Natural killer cell (primary cell): ENCODE measurements around the gene GDF11. TPM values are rescaled to one million over a fixed set of nuclear protein-coding genes. Genes with fewer than 3 reads are reported as not detected.

ENCODE experiments used
- ATAC-seq, 3 donors: fragments of 150-1000 bp in 2 of 3; fragments of 200-7000 bp in 1 of 3; cut with Tn5 transposase; 1 replicate in 1 of 3; 2 replicates in 2 of 3; pipeline ENCODE4 v1.10.0; 2021; ENCODE audit warnings: mild to moderate bottlenecking in 2 of 3, moderate library complexity in 2 of 3
- DNase-seq, 2 donors: peaks; one replicate each; pipeline versions ENCODE4 v3.0.0 to v3.0.0-alpha.2; 2013 to 2021; ENCODE audit warnings: mixed read lengths in 1 of 2
- H3K27ac ChIP-seq: one replicate; pipeline ENCODE4 v1.5.1; 2013; ENCODE audit warnings: mild to moderate bottlenecking, low read length
- H3K27me3 ChIP-seq: one replicate; pipeline ENCODE4 v1.6.1; 2013; ENCODE audit warnings: low read length; ENCODE audit not compliant: control insufficient read depth, insufficient read depth
- H3K36me3 ChIP-seq: one replicate; pipeline ENCODE4 v1.6.1; 2013; ENCODE audit warnings: low read length; ENCODE audit not compliant: control insufficient read depth, insufficient read depth
- H3K4me1 ChIP-seq: one replicate; pipeline ENCODE4 v1.6.1; 2013; ENCODE audit warnings: low read length; ENCODE audit not compliant: control insufficient read depth, insufficient read depth
- H3K4me3 ChIP-seq: one replicate; pipeline ENCODE4 v1.5.1; 2013; ENCODE audit warnings: low read length
- H3K9me3 ChIP-seq: one replicate; pipeline ENCODE4 v1.6.1; 2013; ENCODE audit warnings: low read length; ENCODE audit not compliant: control insufficient read depth, insufficient read depth
- H3K27ac Mint-ChIP-seq, 2 donors: one replicate each; pipeline ENCODE4 v1.8.0; 2022; ENCODE audit warnings: mild to moderate bottlenecking in 2 of 2, mixed read lengths in 2 of 2, moderate library complexity in 1 of 2
- H3K27me3 Mint-ChIP-seq, 2 donors: one replicate each; pipeline ENCODE4 v1.8.0; 2022; ENCODE audit warnings: low read depth in 2 of 2, mixed read lengths in 2 of 2
- H3K36me3 Mint-ChIP-seq: one replicate; pipeline ENCODE4 v1.8.0; 2022; ENCODE audit warnings: mixed read lengths
- H3K4me1 Mint-ChIP-seq, 2 donors: one replicate each; pipeline ENCODE4 v1.8.0; 2022; ENCODE audit warnings: mixed read lengths in 2 of 2
- H3K4me3 Mint-ChIP-seq: one replicate; pipeline ENCODE4 v1.8.0; 2022; ENCODE audit warnings: mild to moderate bottlenecking, moderate library complexity, mixed read lengths
- H3K9me3 Mint-ChIP-seq, 2 donors: one replicate each; pipeline ENCODE4 v1.8.0; 2022; ENCODE audit warnings: mixed read lengths in 2 of 2
- WGBS: methylation state at CpG from one replicate; pipeline ENCODE4 v1.1.7; 2013; ENCODE audit warnings: missing lambda C conversion rate; ENCODE audit not compliant: insufficient coverage; 5-methylcytosine and 5-hydroxymethylcytosine counted together
- intact Hi-C: fragments of 100-400 bp; cut with micrococcal nuclease; formaldehyde crosslinking; loops from one replicate; pipeline ENCODE4 v1.14.2; 2022
- total RNA-seq, 4 donors: library from RNA; stranded (reverse); fragments of 120-200 nt in 1 of 4; gene quantifications; one replicate each; pipeline versions ENCODE4 v1.2.3 to v1.2.4, GENCODE V29; 2013 to 2022
- TF ChIP-seq, protein P1 (sequence below): fragments of 200-600 bp; IDR thresholded peaks from one replicate; pipeline ENCODE4 v1.8.0; 2022; ENCODE audit warnings: antibody characterized with exemption

GDF11 gene
- total RNA-seq, 3 donors from 2014 or later (not counting 1 experiment from before 2014, with no cell fraction given) = 9.2 to 12.1 (median 10.2) TPM

DNA sequence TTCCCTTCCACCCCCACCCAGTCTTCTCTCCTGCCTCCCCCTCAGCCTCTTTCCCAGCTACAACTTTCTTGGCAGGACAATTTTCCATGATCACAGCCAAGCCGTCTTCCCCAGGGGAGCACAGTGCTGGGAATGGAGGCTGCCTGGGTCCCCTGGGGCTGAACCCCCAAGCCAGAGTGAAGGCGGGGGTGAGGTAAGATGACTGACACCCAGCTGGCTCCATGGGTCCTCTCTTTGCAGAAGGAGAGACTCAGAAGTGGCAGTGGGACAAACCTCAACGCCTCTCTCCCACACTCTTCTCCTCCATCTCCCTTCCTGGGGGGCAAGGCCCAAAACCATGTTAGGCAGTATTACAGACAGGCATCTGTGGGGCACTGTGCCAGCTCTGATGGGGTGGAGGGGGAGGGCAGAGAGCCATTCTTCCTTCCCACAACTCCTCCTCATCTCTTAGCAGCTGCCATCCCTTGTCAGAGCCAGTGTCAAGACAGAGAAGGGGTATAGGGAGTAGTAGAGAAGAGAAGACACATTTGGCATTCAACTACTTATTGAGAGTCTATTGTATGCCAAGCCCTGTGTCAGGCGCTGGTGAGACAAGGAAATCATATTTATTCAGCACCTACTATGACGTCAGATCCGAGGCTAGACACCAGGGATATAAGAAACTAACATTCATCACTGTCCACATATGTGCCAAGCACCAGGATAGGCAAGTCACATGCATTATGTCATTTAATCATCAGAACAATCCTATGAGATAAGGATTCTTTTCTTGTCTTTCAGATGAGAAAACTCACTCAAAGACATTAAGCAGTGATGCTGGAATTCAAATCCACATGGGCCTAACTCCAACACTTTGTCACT, 38.8 kb upstream of the GDF11 start:
- TF ChIP-seq, protein P1, sequence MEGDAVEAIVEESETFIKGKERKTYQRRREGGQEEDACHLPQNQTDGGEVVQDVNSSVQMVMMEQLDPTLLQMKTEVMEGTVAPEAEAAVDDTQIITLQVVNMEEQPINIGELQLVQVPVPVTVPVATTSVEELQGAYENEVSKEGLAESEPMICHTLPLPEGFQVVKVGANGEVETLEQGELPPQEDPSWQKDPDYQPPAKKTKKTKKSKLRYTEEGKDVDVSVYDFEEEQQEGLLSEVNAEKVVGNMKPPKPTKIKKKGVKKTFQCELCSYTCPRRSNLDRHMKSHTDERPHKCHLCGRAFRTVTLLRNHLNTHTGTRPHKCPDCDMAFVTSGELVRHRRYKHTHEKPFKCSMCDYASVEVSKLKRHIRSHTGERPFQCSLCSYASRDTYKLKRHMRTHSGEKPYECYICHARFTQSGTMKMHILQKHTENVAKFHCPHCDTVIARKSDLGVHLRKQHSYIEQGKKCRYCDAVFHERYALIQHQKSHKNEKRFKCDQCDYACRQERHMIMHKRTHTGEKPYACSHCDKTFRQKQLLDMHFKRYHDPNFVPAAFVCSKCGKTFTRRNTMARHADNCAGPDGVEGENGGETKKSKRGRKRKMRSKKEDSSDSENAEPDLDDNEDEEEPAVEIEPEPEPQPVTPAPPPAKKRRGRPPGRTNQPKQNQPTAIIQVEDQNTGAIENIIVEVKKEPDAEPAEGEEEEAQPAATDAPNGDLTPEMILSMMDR = no peak
- Histone ChIP-seq H3K36me3 (no peaks in the 10 kb centered on the region), H3K27me3 (peaks cover 17% of the 10 kb centered on the region), H3K4me3 (no peak overlapping the region), H3K9me3 (no peaks in the 10 kb centered on the region), H3K4me1 (peaks cover 18% of the 10 kb centered on the region), H3K27ac (no peak overlapping the region)
- H3K9me3 Mint-ChIP-seq = no peaks in the 10 kb centered on the region
- no peaks in the 10 kb centered on the region for H3K36me3 Mint-ChIP-seq
- peaks cover 19 to 21% of the 10 kb centered on the region in 2 donors for H3K27me3 Mint-ChIP-seq
- no peak for DNase-seq
- no peak overlapping the region for H3K4me3 Mint-ChIP-seq
- no peak for ATAC-seq
- 91% methylated on average over 6 of the region's 6 CpGs for WGBS
- H3K4me1 Mint-ChIP-seq = peaks cover 14 to 17% of the 10 kb centered on the region in 2 donors
- H3K27ac Mint-ChIP-seq = no peak overlapping the region
- intact Hi-C loops = no loop called here

DNA sequence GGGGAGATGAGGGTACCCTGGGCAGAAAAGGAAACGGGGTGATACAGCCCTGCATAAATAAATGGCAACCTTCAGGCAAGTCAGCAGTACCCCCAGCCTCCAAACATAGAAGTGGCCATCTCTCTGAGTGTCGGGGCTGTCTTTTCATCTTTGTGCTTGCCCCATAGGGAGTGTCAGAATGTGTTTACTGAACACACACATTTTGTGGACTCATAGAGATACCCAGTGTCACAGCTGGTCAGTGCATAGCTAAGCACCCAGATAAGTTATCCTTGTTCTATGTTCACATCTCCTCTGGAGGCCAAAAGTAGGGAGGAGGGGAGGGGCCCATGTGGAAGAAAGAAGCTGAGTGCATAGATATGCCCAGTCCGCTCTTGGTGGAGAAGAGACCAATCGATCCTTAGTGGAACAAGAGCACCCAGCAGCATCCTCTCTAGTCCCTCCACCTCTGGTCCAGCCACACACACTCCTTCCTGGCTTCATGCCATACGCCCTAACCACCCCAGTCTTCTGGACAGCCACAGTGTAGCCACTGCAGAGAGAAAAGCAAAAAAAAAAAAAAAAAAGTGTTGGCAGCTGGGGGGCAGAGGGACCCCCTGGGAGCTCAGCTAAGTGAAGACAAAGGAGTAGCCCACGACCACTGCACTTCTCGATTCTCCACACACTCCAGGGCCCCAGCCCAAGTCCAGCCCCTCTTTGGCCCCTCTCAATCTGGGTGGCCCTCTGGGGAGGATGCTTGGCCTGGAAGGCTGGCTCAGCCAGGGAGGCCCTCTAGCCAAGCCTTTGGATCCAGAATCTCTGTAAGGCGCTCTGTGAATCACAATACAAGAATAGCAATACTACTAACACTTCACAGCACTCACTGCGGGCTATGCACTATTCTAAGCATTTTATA, 37.9 kb upstream of the GDF11 start:
- Mint-ChIP-seq H3K9me3 (no peaks in the 10 kb centered on the region), H3K27ac (no peak overlapping the region), H3K27me3 (peaks cover 26 to 30% of the 10 kb centered on the region in 2 donors), H3K4me3 (no peak overlapping the region), H3K4me1 (peaks cover 14 to 17% of the 10 kb centered on the region in 2 donors), H3K36me3 (no peaks in the 10 kb centered on the region)
- Histone ChIP-seq H3K4me3 (no peak overlapping the region), H3K4me1 (peaks cover 18% of the 10 kb centered on the region), H3K36me3 (no peaks in the 10 kb centered on the region), H3K27me3 (peaks cover 17% of the 10 kb centered on the region), H3K9me3 (no peaks in the 10 kb centered on the region), H3K27ac (no peak overlapping the region)
- TF ChIP-seq, protein P1 = no peak
- 88% methylated on average over 8 of the region's 9 CpGs for WGBS
- intact Hi-C loops = no loop called here
- ATAC-seq (no peak), DNase-seq (no peak)

DNA sequence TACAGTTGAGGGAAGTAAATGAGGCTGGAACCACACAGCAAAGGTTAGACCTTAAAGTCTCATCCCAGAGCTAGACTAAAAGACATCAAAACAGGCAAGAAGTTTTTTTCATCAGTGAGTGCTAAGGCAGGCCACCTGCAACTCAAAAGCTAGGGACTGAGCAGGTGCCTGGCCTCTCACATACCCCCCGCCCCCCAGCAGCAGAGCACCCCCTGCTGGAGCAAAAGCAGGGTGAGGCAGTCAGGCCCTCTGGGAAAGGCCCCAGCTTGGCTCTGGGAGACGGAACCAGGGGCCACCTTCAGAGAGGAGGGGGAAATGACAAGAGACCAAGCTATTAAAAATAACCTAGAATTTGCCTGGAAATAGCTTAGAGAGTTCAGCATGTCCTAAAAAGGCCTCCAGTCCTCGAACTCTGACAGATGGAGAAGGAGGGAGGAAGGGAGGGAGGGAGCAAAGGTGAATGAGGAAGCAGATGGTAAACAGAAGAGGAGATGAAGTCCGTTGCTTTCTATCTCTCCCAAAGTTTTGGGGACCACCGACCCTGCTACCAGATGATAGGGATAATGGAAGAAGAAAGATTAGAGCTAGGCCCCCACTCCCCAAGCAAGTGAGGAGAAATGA, 37.0 kb upstream of the GDF11 start:
- H3K36me3 ChIP-seq = no peaks in the 10 kb centered on the region
- H3K36me3 Mint-ChIP-seq = no peaks in the 10 kb centered on the region
- H3K9me3 ChIP-seq = no peaks in the 10 kb centered on the region
- no peak overlapping the region for H3K27ac ChIP-seq
- peaks cover 17% of the 10 kb centered on the region for H3K27me3 ChIP-seq
- no peaks in the 10 kb centered on the region for H3K9me3 Mint-ChIP-seq
- peaks cover 18% of the 10 kb centered on the region for H3K4me1 ChIP-seq
- ATAC-seq (no peak), DNase-seq (no peak)
- no peak overlapping the region for H3K4me3 ChIP-seq
- peaks cover 26 to 30% of the 10 kb centered on the region in 2 donors for H3K27me3 Mint-ChIP-seq
- 57% methylated on average over 5 of the region's 5 CpGs for WGBS
- H3K4me3 Mint-ChIP-seq = no peak overlapping the region
- H3K4me1 Mint-ChIP-seq = peaks cover 14 to 17% of the 10 kb centered on the region in 2 donors
- intact Hi-C loops = no loop called here
- TF ChIP-seq, protein P1 = no peak
- H3K27ac Mint-ChIP-seq = no peak overlapping the region
